Activated CD8-positive, alpha-beta T cell treated with anti-CD3 and anti-CD28 coated beads for 36 hours (primary cell): ENCODE measurements around the gene RNF125. TPM values are rescaled to one million over a fixed set of nuclear protein-coding genes. Genes with fewer than 3 reads are reported as not detected.

Source experiments
- ATAC-seq: fragments of 200-7000 bp; cut with Tn5 transposase; one replicate; pipeline ENCODE4 v1.10.0; 2021; ENCODE audit warnings: mild to moderate bottlenecking, moderate library complexity
- CTCF ChIA-PET: fragments of 350-600 bp; sonication (Branson Sonifier 250); formaldehyde crosslinking; loops from one replicate; lab custom pipeline; 2021; ENCODE audit warnings: antibody characterized with exemption; lab: Charles Lee
- POLR2A ChIA-PET: fragments of 350-600 bp; sonication (Branson Sonifier 250); formaldehyde crosslinking; loops from one replicate; lab custom pipeline; 2021; ENCODE audit warnings: antibody characterized with exemption; lab: Charles Lee
- DNase-seq: peaks from one replicate; pipeline ENCODE4 v3.0.0-alpha.2; 2020
- H3K27ac Mint-ChIP-seq: one replicate; pipeline ENCODE4 v1.8.0; 2021; ENCODE audit warnings: mild to moderate bottlenecking, mixed read lengths
- H3K27me3 Mint-ChIP-seq: one replicate; pipeline ENCODE4 v1.8.0; 2021; ENCODE audit warnings: mixed read lengths
- H3K36me3 Mint-ChIP-seq: one replicate; pipeline ENCODE4 v1.8.0; 2021; ENCODE audit warnings: low read depth, mixed read lengths
- H3K4me1 Mint-ChIP-seq: one replicate; pipeline ENCODE4 v1.8.0; 2021; ENCODE audit warnings: low read depth, mixed read lengths
- H3K4me3 Mint-ChIP-seq: one replicate; pipeline ENCODE4 v1.8.0; 2021; ENCODE audit warnings: mild to moderate bottlenecking, moderate library complexity, mixed read lengths
- H3K9me3 Mint-ChIP-seq: one replicate; pipeline ENCODE4 v1.8.0; 2021; ENCODE audit warnings: mixed read lengths
- intact Hi-C: fragments of 100-400 bp; cut with micrococcal nuclease; formaldehyde crosslinking; loops from one replicate; pipeline ENCODE4 v1.10.0; 2022
- total RNA-seq, 2 experiments: library from RNA; stranded (reverse); gene quantifications; one replicate each; pipeline ENCODE4 v1.2.3, GENCODE V29; 2021
- TF ChIP-seq, protein P1 (sequence below): fragments of 200-600 bp; IDR thresholded peaks from one replicate; pipeline ENCODE4 v1.8.0; 2022; ENCODE audit warnings: antibody characterized with exemption, mild to moderate bottlenecking

RNF125 gene
- total RNA-seq, 2 experiments from 2014 or later: 15.3 to 19.1 TPM

GRCh38 chr18:32021756-32022564 is 3.3 kb downstream of the RNF125 start:
- Mint-ChIP-seq H3K9me3 (no peaks in the 10 kb centered on the region), H3K27ac (peak overlapping the region; percentile 25), H3K27me3 (no peaks in the 10 kb centered on the region), H3K4me1 (peaks cover 57% of the 10 kb centered on the region), H3K4me3 (peak overlapping the region; percentile 26), H3K36me3 (peaks cover 2% of the 10 kb centered on the region)
- TF ChIP-seq, protein P1, sequence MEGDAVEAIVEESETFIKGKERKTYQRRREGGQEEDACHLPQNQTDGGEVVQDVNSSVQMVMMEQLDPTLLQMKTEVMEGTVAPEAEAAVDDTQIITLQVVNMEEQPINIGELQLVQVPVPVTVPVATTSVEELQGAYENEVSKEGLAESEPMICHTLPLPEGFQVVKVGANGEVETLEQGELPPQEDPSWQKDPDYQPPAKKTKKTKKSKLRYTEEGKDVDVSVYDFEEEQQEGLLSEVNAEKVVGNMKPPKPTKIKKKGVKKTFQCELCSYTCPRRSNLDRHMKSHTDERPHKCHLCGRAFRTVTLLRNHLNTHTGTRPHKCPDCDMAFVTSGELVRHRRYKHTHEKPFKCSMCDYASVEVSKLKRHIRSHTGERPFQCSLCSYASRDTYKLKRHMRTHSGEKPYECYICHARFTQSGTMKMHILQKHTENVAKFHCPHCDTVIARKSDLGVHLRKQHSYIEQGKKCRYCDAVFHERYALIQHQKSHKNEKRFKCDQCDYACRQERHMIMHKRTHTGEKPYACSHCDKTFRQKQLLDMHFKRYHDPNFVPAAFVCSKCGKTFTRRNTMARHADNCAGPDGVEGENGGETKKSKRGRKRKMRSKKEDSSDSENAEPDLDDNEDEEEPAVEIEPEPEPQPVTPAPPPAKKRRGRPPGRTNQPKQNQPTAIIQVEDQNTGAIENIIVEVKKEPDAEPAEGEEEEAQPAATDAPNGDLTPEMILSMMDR: no peak
- ChIA-PET CTCF (interaction anchor here (0.8 to 3.2 kb wide), 2 partner anchors 48 to 50 kb away, joined by 3 to 13 read pairs; no protein-coding TSS in a partner anchor), POLR2A (interaction anchor here (0.9 to 1.7 kb wide), 7 partner anchors 10 to 90 kb away, joined by 3 to 6 read pairs (median 4); partner anchors contain the start of gene RNF138)
- DNase-seq (no peak), ATAC-seq (no peak)
- intact Hi-C loops: no loop called here

DNA sequence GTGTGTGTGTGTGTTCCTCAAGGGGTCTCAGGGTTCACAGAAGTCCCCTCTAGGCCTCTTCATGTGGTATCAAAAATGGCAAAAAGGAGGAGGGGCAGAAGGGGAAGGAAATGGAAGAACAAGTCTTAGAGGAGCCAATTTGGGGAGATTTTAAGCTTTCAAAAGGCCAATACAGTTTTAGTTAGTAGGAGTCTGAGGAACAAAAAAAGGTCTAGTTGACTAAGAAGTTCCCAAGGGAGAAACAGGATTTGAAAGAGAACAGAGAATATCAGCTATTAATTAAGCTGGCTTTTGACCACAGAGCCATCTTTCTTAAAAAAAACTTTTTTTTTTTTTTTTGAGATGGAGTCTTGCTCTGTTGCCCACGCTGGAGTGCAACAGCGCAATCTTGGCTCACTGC is 7.1 kb downstream of the RNF125 start:
- intact Hi-C loops: no loop called here
- Mint-ChIP-seq H3K27ac (peak overlapping the region; percentile 58), H3K9me3 (no peaks in the 10 kb centered on the region), H3K4me3 (peak overlapping the region; percentile 68), H3K36me3 (peaks cover 6% of the 10 kb centered on the region), H3K4me1 (peaks cover 71% of the 10 kb centered on the region), H3K27me3 (no peaks in the 10 kb centered on the region)
- DNase-seq (no peak), ATAC-seq (peak; percentile 21)
- TF ChIP-seq, protein P1: no peak
- CTCF ChIA-PET: interaction anchor here (1.0 to 2.1 kb wide), 5 partner anchors 10 to 47 kb away, joined by 3 to 10 read pairs (median 5); no protein-coding TSS in a partner anchor
- POLR2A ChIA-PET: interaction anchor here (1.5 to 4.8 kb wide), 2 partner anchors 7 to 66 kb away, joined by 8 to 35 read pairs; partner anchors contain the start of genes RNF125 and RNF138

GRCh38 chr18:32026491-32027086 is 8.0 kb downstream of the RNF125 start:
- intact Hi-C loops: no loop called here
- H3K4me3 Mint-ChIP-seq: peak overlapping the region; percentile 68
- CTCF ChIA-PET: interaction anchor here (1.0 to 2.1 kb wide), 5 partner anchors 11 to 46 kb away, joined by 3 to 10 read pairs (median 5); no protein-coding TSS in a partner anchor
- peaks cover 13% of the 10 kb centered on the region for H3K36me3 Mint-ChIP-seq
- no peaks in the 10 kb centered on the region for H3K27me3 Mint-ChIP-seq
- POLR2A ChIA-PET: interaction anchor here (0.8 to 4.8 kb wide), 6 partner anchors 8 to 65 kb away, joined by 3 to 35 read pairs (median 4); partner anchors contain the start of genes RNF125 and RNF138
- no peaks in the 10 kb centered on the region for H3K9me3 Mint-ChIP-seq
- TF ChIP-seq, protein P1: no peak
- peaks cover 71% of the 10 kb centered on the region for H3K4me1 Mint-ChIP-seq
- H3K27ac Mint-ChIP-seq: peak overlapping the region; percentile 58
- DNase-seq: no peak
- peak; percentile 37 for ATAC-seq

DNA sequence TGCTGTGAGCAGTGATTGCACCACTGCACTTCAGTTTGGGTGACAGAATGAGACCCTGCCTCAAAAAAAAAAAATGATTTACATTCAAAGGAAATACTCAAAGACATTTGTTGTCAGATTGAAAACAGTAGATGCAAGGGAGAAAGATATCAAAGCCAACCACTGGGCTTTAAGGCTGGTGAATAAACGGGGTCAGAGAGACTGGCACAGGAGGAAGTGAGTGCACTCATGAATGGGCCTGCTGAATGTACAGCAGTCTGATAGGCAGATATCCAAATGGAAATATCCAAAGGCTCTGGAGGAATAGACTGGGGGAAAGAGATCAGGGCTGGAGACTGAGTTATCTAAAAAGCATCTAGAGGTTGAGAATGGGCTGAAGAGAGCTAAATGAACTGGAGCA is 10.9 kb downstream of the RNF125 start:
- no peak for ATAC-seq
- Mint-ChIP-seq H3K4me3 (no peak overlapping the region), H3K27me3 (no peaks in the 10 kb centered on the region), H3K9me3 (no peaks in the 10 kb centered on the region), H3K4me1 (peaks cover 71% of the 10 kb centered on the region), H3K36me3 (peaks cover 25% of the 10 kb centered on the region), H3K27ac (peak overlapping the region; percentile 26)
- TF ChIP-seq, protein P1: no peak
- DNase-seq: no peak
- ChIA-PET POLR2A (interaction anchor here (0.7 to 4.8 kb wide), 4 partner anchors 11 to 502 kb away, joined by 3 to 35 read pairs (median 4); partner anchors contain the start of genes RNF125 and TRAPPC8), CTCF (interaction anchor here (0.8 to 1.3 kb wide), 2 partner anchors 10 to 14 kb away, joined by 3 to 5 read pairs; partner anchors contain the start of gene RNF125)
- intact Hi-C loops: no loop called here
